HEK293 (cell line): ENCODE measurements around the gene COMMD6.

ENCODE experiments used
- CTCF ChIA-PET: fragments of 350-600 bp; formaldehyde crosslinking; extraction: SDS; loops from one replicate; lab custom pipeline; 2021; ENCODE audit warnings: antibody characterized with exemption; lab: Yijun Ruan, JAX
- POLR2A ChIA-PET: fragments of 300-600 bp; formaldehyde crosslinking; extraction: SDS; loops from one replicate; lab custom pipeline; 2020; ENCODE audit warnings: antibody characterized with exemption, inconsistent platforms; lab: Yijun Ruan, JAX
- H3K27ac ChIP-seq: fragments of 200-500 bp; sonication (Bioruptor generic); 2 replicates; pipeline ENCODE4 v1.5.1; 2014; ENCODE audit warnings: low read depth, low read length, control low read depth, inconsistent platforms; ENCODE audit errors: extremely low read depth
- H3K36me3 ChIP-seq, 2 experiments: fragments of 200-500 bp in 1 of 2; sonication (Bioruptor generic) in 1 of 2; 1 replicate in 1 of 2; 2 replicates in 1 of 2; pipeline ENCODE4 v1.5.1; 2014 to 2017; ENCODE audit warnings: inconsistent platforms in 2 of 2, low read length in 2 of 2; ENCODE audit not compliant: control insufficient read depth in 2 of 2, insufficient read depth in 1 of 2
- H3K4me1 ChIP-seq: fragments of 200-500 bp; sonication (Bioruptor generic); 2 replicates; pipeline ENCODE4 v1.5.1; 2014; ENCODE audit warnings: mild to moderate bottlenecking, low read length, inconsistent platforms; ENCODE audit not compliant: control insufficient read depth, insufficient read depth
- H3K4me3 ChIP-seq: 2 replicates; pipeline ENCODE4 v1.5.1; 2011; ENCODE audit warnings: low read depth, mild to moderate bottlenecking, control low read depth, low read length, moderate library complexity
- H3K9me3 ChIP-seq: fragments of 200-500 bp; sonication (Bioruptor generic); 2 replicates; pipeline ENCODE4 v1.5.1; 2014; ENCODE audit warnings: low read depth, low read length, inconsistent platforms; ENCODE audit not compliant: control insufficient read depth, insufficient read depth
- BCL6B ChIP-seq: fragments of 450-650 bp; formaldehyde crosslinking; IDR thresholded peaks from 2 replicates; pipeline ENCODE4 v1.5.1; 2017; ENCODE audit warnings: missing biosample characterization, missing genetic modification characterization
- CTCF ChIP-seq: fragments of 450-650 bp; formaldehyde crosslinking; IDR thresholded peaks from 2 replicates; pipeline ENCODE4 v1.5.1; 2016; ENCODE audit warnings: missing biosample characterization, missing genetic modification characterization
- ELK4 ChIP-seq: IDR thresholded peaks from 2 replicates; pipeline ENCODE4 v1.6.1; 2011; ENCODE audit warnings: mild to moderate bottlenecking, low read depth, low read length, borderline replicate concordance
- GFI1B ChIP-seq: fragments of 450-650 bp; formaldehyde crosslinking; IDR thresholded peaks from 2 replicates; pipeline ENCODE4 v1.5.1; 2016; ENCODE audit warnings: missing biosample characterization, missing genetic modification characterization
- GLI4 ChIP-seq: fragments of 450-650 bp; formaldehyde crosslinking; IDR thresholded peaks from 2 replicates; pipeline ENCODE4 v1.5.1; 2016; ENCODE audit warnings: missing biosample characterization, missing genetic modification characterization
- SCRT2 ChIP-seq: fragments of 450-650 bp; formaldehyde crosslinking; IDR thresholded peaks from 2 replicates; pipeline ENCODE4 v1.5.1; 2016; ENCODE audit warnings: missing biosample characterization, missing genetic modification characterization
- SETDB1 ChIP-seq: IDR thresholded peaks from one replicate; pipeline ENCODE4 v1.6.1; 2017; ENCODE audit warnings: mild to moderate bottlenecking, low read length, moderate library complexity, mixed read lengths; ENCODE audit not compliant: insufficient read length
- ZBTB11 ChIP-seq: fragments of 450-650 bp; formaldehyde crosslinking; conservative IDR thresholded peaks from 2 replicates; pipeline ENCODE4 v1.5.1; 2016; ENCODE audit warnings: low read depth, missing biosample characterization, missing genetic modification characterization
- ZBTB17 ChIP-seq: fragments of 450-650 bp; formaldehyde crosslinking; IDR thresholded peaks from 2 replicates; pipeline ENCODE4 v1.5.1; 2016; ENCODE audit warnings: missing biosample characterization, missing genetic modification characterization
- ZFP41 ChIP-seq: fragments of 450-650 bp; formaldehyde crosslinking; IDR thresholded peaks from 2 replicates; pipeline ENCODE4 v1.5.1; 2016; ENCODE audit warnings: missing biosample characterization, missing genetic modification characterization, borderline replicate concordance
- ZNF37A ChIP-seq: fragments of 450-650 bp; IDR thresholded peaks from 2 replicates; pipeline ENCODE4 v1.5.1; 2018; ENCODE audit warnings: missing biosample characterization, missing genetic modification characterization
- ZNF529 ChIP-seq: fragments of 450-650 bp; formaldehyde crosslinking; IDR thresholded peaks from 2 replicates; pipeline ENCODE4 v1.5.1; 2017; ENCODE audit warnings: missing genetic modification characterization, missing biosample characterization; ENCODE audit not compliant: insufficient replicate concordance
- ZNF639 ChIP-seq: fragments of 450-650 bp; formaldehyde crosslinking; IDR thresholded peaks from 2 replicates; pipeline ENCODE4 v1.5.1; 2016; ENCODE audit warnings: missing biosample characterization, missing genetic modification characterization
- ZNF654 ChIP-seq: fragments of 450-650 bp; formaldehyde crosslinking; IDR thresholded peaks from 2 replicates; pipeline ENCODE4 v1.5.1; 2016; ENCODE audit warnings: low read depth, missing biosample characterization, missing genetic modification characterization
- ZNF664 ChIP-seq: fragments of 450-650 bp; formaldehyde crosslinking; IDR thresholded peaks from 2 replicates; pipeline ENCODE4 v1.5.1; 2016; ENCODE audit warnings: missing biosample characterization, missing genetic modification characterization
- ZNF670 ChIP-seq: fragments of 450-650 bp; formaldehyde crosslinking; IDR thresholded peaks from 2 replicates; pipeline ENCODE4 v1.5.1; 2016; ENCODE audit warnings: missing biosample characterization, missing genetic modification characterization, low read depth
- ZNF701 ChIP-seq: fragments of 450-650 bp; formaldehyde crosslinking; IDR thresholded peaks from 2 replicates; pipeline ENCODE4 v1.5.1; 2016; ENCODE audit warnings: missing biosample characterization, missing genetic modification characterization
- ZNF777 ChIP-seq: fragments of 450-650 bp; formaldehyde crosslinking; IDR thresholded peaks from 2 replicates; pipeline ENCODE4 v1.5.1; 2017; ENCODE audit warnings: missing biosample characterization, missing genetic modification characterization, borderline replicate concordance
- ZNF843 ChIP-seq: fragments of 450-650 bp; formaldehyde crosslinking; IDR thresholded peaks from 2 replicates; pipeline ENCODE4 v1.5.1; 2016; ENCODE audit warnings: missing biosample characterization, missing genetic modification characterization

Gene COMMD6

GRCh38 chr13:75554981-75555380 is 17.3 kb upstream of the COMMD6 start:
- Histone ChIP-seq H3K4me1 (no peaks in the 10 kb centered on the region), H3K27ac (no peak overlapping the region), H3K4me3 (no peak overlapping the region), H3K9me3 (no peaks in the 10 kb centered on the region), H3K36me3 (peaks cover 0 to 31% of the 10 kb centered on the region in 2 experiments; a peak in 1 of 3 replicates)
- ChIA-PET POLR2A (no interaction called here), CTCF (no interaction called here)
- no peak for TF ChIP-seq CTCF
- no peak for TF ChIP-seq BCL6B (tag by site-specific recombination)
- no peak for TF ChIP-seq SETDB1
- TF ChIP-seq ZNF670 (tag by site-specific recombination), result no peak
- TF ChIP-seq ZBTB17, result no peak
- no peak for TF ChIP-seq ZNF701
- no peak for TF ChIP-seq ZNF37A
- TF ChIP-seq ZNF777 (tag by site-specific recombination), result no peak
- TF ChIP-seq ZNF843 (tag by site-specific recombination), result no peak
- TF ChIP-seq ZNF639 (tag by site-specific recombination), result no peak
- TF ChIP-seq GFI1B (tag by site-specific recombination), result no peak
- TF ChIP-seq ELK4, result no peak
- TF ChIP-seq ZNF654 (tag by site-specific recombination), result no peak
- no peak for TF ChIP-seq ZNF529 (tag by site-specific recombination)
- TF ChIP-seq ZFP41, result no peak
- TF ChIP-seq ZNF664, result no peak
- no peak for TF ChIP-seq GLI4 (tag by site-specific recombination)
- no peak for TF ChIP-seq SCRT2 (tag by site-specific recombination)
- no peak for TF ChIP-seq ZBTB11
